HepG2 (cell line): ENCODE results near the gene TOMM22. TPM values are rescaled to one million over a fixed set of nuclear protein-coding genes. Genes with fewer than 3 reads are reported as not detected.
A peak's percentile ranks its signal among the peaks of the same experiment; 100 is the strongest.

ENCODE experiments used
- ATAD3A ChIP-seq: sonication (generic); formaldehyde crosslinking; IDR thresholded peaks from 2 replicates; pipeline ENCODE4 v1.4.0; 2020; ENCODE audit warnings: missing genetic modification reagents
- HDAC6 ChIP-seq: fragments of 200-600 bp; sonication (generic); IDR thresholded peaks from 2 replicates; pipeline ENCODE4 v1.7.0; 2017; ENCODE audit warnings: mild to moderate bottlenecking, antibody characterized with exemption, low read length, low read depth
- HIVEP1 ChIP-seq: sonication (generic); formaldehyde crosslinking; IDR thresholded peaks from 2 replicates; pipeline ENCODE4 v1.4.0; 2020; ENCODE audit warnings: mild to moderate bottlenecking, missing genetic modification reagents
- HNF1A ChIP-seq, 2 experiments: sonication (generic) in 1 of 2; formaldehyde crosslinking in 1 of 2; IDR thresholded peaks; 2 replicates each; pipeline versions ENCODE4 v1.4.0 to v1.6.1; 2016 to 2020; ENCODE audit warnings: borderline replicate concordance in 1 of 2, low read depth in 1 of 2, mild to moderate bottlenecking in 1 of 2, missing genetic modification reagents in 1 of 2
- KAT7 ChIP-seq: IDR thresholded peaks from 2 replicates; pipeline ENCODE4 v1.6.1; 2018; ENCODE audit warnings: borderline replicate concordance, missing compliant biosample characterization
- PTBP1 ChIP-seq: fragments of 200-400 bp; formaldehyde crosslinking; IDR thresholded peaks from 2 replicates; pipeline ENCODE4 v1.6.1; 2018; ENCODE audit warnings: low read length, low read depth; ENCODE audit not compliant: poor library complexity, severe bottlenecking
- RBFOX2 ChIP-seq: fragments of 200-400 bp; formaldehyde crosslinking; IDR thresholded peaks from 2 replicates; pipeline ENCODE4 v1.6.1; 2017; ENCODE audit warnings: low read depth, mild to moderate bottlenecking, low read length
- SATB2 ChIP-seq: sonication (generic); formaldehyde crosslinking; IDR thresholded peaks from 2 replicates; pipeline ENCODE4 v1.5.0; 2020; ENCODE audit warnings: missing genetic modification reagents
- SRY ChIP-seq: sonication (generic); formaldehyde crosslinking; IDR thresholded peaks from 2 replicates; pipeline ENCODE4 v1.8.0; 2022; ENCODE audit warnings: mild to moderate bottlenecking, missing genetic modification reagents
- TOE1 ChIP-seq: sonication (generic); formaldehyde crosslinking; IDR thresholded peaks from 2 replicates; pipeline ENCODE4 v1.4.0; 2020; ENCODE audit warnings: mild to moderate bottlenecking, missing genetic modification reagents
- YY1 ChIP-seq: IDR thresholded peaks from 2 replicates; pipeline ENCODE4 v1.6.1; 2011; ENCODE audit warnings: low read length, low read depth, moderate library complexity, mild to moderate bottlenecking; ENCODE audit not compliant: insufficient read depth, insufficient replicate concordance
- ZNF142 ChIP-seq: sonication (generic); formaldehyde crosslinking; IDR thresholded peaks from 2 replicates; pipeline ENCODE4 v1.4.0; 2020; ENCODE audit warnings: missing genetic modification reagents
- ZNF180 ChIP-seq: sonication (generic); formaldehyde crosslinking; IDR thresholded peaks from 2 replicates; pipeline ENCODE4 v1.4.0; 2020; ENCODE audit warnings: low read depth, missing genetic modification reagents, borderline replicate concordance
- ZNF253 ChIP-seq: sonication (generic); formaldehyde crosslinking; IDR thresholded peaks from 2 replicates; pipeline ENCODE4 v1.8.0; 2022; ENCODE audit warnings: mild to moderate bottlenecking, missing genetic modification reagents, borderline replicate concordance
- ZNF530 ChIP-seq: sonication (generic); formaldehyde crosslinking; IDR thresholded peaks from 2 replicates; pipeline ENCODE4 v1.5.0; 2020; ENCODE audit warnings: low read depth, mild to moderate bottlenecking, missing genetic modification reagents
- ZNF543 ChIP-seq: sonication (generic); formaldehyde crosslinking; IDR thresholded peaks from 2 replicates; pipeline ENCODE4 v1.4.0; 2020; ENCODE audit warnings: mild to moderate bottlenecking, missing genetic modification reagents
- ZNF563 ChIP-seq: sonication (generic); formaldehyde crosslinking; IDR thresholded peaks from 2 replicates; pipeline ENCODE4 v1.8.0; 2022; ENCODE audit warnings: mild to moderate bottlenecking, moderate library complexity, missing genetic modification reagents
- ZNF790 ChIP-seq: sonication (generic); formaldehyde crosslinking; IDR thresholded peaks from 2 replicates; pipeline ENCODE4 v1.8.0; 2022; ENCODE audit warnings: missing genetic modification reagents, mild to moderate bottlenecking, borderline replicate concordance
- ZNF850 ChIP-seq: sonication (generic); formaldehyde crosslinking; conservative IDR thresholded peaks from 2 replicates; pipeline ENCODE4 v1.9.0; 2021; ENCODE audit warnings: mild to moderate bottlenecking, missing genetic modification reagents
- polyA plus RNA-seq, 8 experiments: library from polyadenylated mRNA; depleted of rRNA in 3 of 8; stranded (reverse) in 7 of 8; unstranded in 1 of 8; fragments of >200 nt; fragmentation: Illumina TruSeq in 4 of 8; extraction: Trizol in 4 of 8; gene quantifications; 2 replicates each; pipeline versions ENCODE4 v1.2.1 to v1.2.3, GENCODE V29; 2011 to 2016; ENCODE audit warnings: low read depth in 4 of 8, missing spikeins in 1 of 8, mixed read lengths in 1 of 8; ENCODE audit not compliant: insufficient read depth in 1 of 8
- total RNA-seq, 5 experiments: library from RNA; depleted of rRNA; stranded (reverse); fragments of >200 nt; fragmentation: Illumina TruSeq; extraction: Trizol; gene quantifications; 2 replicates each; pipeline ENCODE4 v1.2.3, GENCODE V29; 2016; ENCODE audit warnings: low read depth in 1 of 5

The TOMM22 gene
- total and polyA plus RNA-seq, 2 of the 13 experiments (the other 11 are each of a cell fraction or from before 2014, with no cell fraction given) = 46.9 to 118 TPM

GRCh38 chr22:38706101-38706900, 24.5 kb downstream of the TOMM22 start (continued):
- peak; percentile 73; the same call in 1 of the 2 replicates for TF ChIP-seq ZNF142
- TF ChIP-seq RBFOX2 = peak; percentile 60
- no peak for TF ChIP-seq ZNF543 (CRISPR knock-in tag)
- no peak for TF ChIP-seq PTBP1
- TF ChIP-seq SATB2 (CRISPR knock-in tag) = no peak
- peak; percentile 32; the same call in 1 of the 2 replicates for TF ChIP-seq SRY (CRISPR knock-in tag)
- no peak for TF ChIP-seq ATAD3A (CRISPR knock-in tag)
- peak; percentile 57; the same call in 1 of the 2 replicates for TF ChIP-seq ZNF790 (CRISPR knock-in tag)
- no peak for TF ChIP-seq ZNF180
- TF ChIP-seq KAT7 (CRISPR knock-in tag) = peak; percentile 37; the same call in 1 of the 2 replicates
- TF ChIP-seq TOE1 (CRISPR knock-in tag) = no peak
- TF ChIP-seq ZNF253 = no peak
- TF ChIP-seq ZNF850 (CRISPR knock-in tag) = no peak
- TF ChIP-seq HDAC6 = no peak
- no peak for TF ChIP-seq YY1
- peak; percentile 90 for TF ChIP-seq ZNF563 (CRISPR knock-in tag)
- TF ChIP-seq ZNF530 (CRISPR knock-in tag) = no peak
- TF ChIP-seq HIVEP1 (CRISPR knock-in tag) = no peak
- TF ChIP-seq HNF1A (IDR thresholded peaks at IDR 0.05; ENCODE audit: low read depth) = no peak
- no peak for TF ChIP-seq HNF1A (CRISPR knock-in tag; IDR thresholded peaks at IDR 0.05; ENCODE audit: borderline replicate concordance)
